ENCODE results near the gene KANSL1L. TPM values are rescaled to one million over a fixed set of nuclear protein-coding genes. Genes with fewer than 3 reads are reported as not detected.
A peak's percentile ranks its signal among the peaks of the same experiment; 100 is the strongest.

KANSL1L gene
- total and polyA plus RNA-seq, 11 donors: 6.1 to 24.9 (median 18.0) TPM

- DNase-seq (no peak), ATAC-seq (no peak)
- Histone ChIP-seq H3K4me3 (no peak overlapping the region), H3K27ac (no peak overlapping the region), H3K4me1 (peaks cover 0 to 15% (median 3%) of the 10 kb centered on the region in 12 donors), H3K9me3 (peaks cover 0 to 5% (median 0%) of the 10 kb centered on the region in 12 donors), H3K36me3 (no peaks in the 10 kb centered on the region), H3K27me3 (no peaks in the 10 kb centered on the region)
- intact Hi-C loops (cut with DNase I): loop anchor here in 4 of 10 donors (5.0 kb wide), 1 partner anchor 172 kb away; the partner anchor contains the start of gene RPE (in 4 of the 4)
- TF ChIP-seq CTCF (IDR thresholded peaks at IDR 0.05) (no peak), POLR2A (IDR thresholded peaks at IDR 0.05) (no peak)
Observed at GRCh38 chr2:210174086-210174485, 2.9 kb upstream of the KANSL1L start.

- intact Hi-C loops (cut with DNase I): loop anchor here in 5 of 10 donors (2.0 to 5.0 kb wide), 2 partner anchors 169 to 170 kb away; partner anchors contain the start of gene RPE (in 5 of the 5)
- 2 to 6% (median 4%) methylated on average over 8 of the region's 8 CpGs for WGBS, 4 donors
- DNase-seq: no peak
- H3K27ac ChIP-seq: peak overlapping the region; percentile 97 to 100 (median 99)
- ATAC-seq: no peak
- H3K36me3 ChIP-seq: no peaks in the 10 kb centered on the region
- peak overlapping the region; percentile 52 to 97 (median 88) for H3K4me3 ChIP-seq
- H3K9me3 ChIP-seq: peaks cover 0 to 3% (median 0%) of the 10 kb centered on the region in 12 donors
- no peaks in the 10 kb centered on the region for H3K27me3 ChIP-seq
- TF ChIP-seq POLR2A (IDR thresholded peaks at IDR 0.05) (no peak), CTCF (IDR thresholded peaks at IDR 0.05) (no peak)
- peaks cover 2 to 34% (median 19%) of the 10 kb centered on the region in 12 donors for H3K4me1 ChIP-seq
Observed at GRCh38 chr2:210172219-210172575, 988 bp upstream of the KANSL1L start.

- peak overlapping the region; percentile 97 to 100 (median 99) for H3K27ac ChIP-seq
- intact Hi-C loops (cut with DNase I): loop anchor here in 6 of 10 donors (1.0 to 5.0 kb wide), 3 partner anchors 168 kb away; partner anchors contain the start of gene RPE (in 6 of the 6)
- WGBS, 4 donors: 0 to 1% (median 1%) methylated on average over 19 to 64 of the region's 64 CpGs
Observed at GRCh38 chr2:210170446-210171303, 534 bp downstream of the KANSL1L start.

More at GRCh38 chr2:210170446-210171303, 534 bp downstream of the KANSL1L start:
- peak; percentile 95 to 99 (median 96) for DNase-seq
- H3K9me3 ChIP-seq: no peaks in the 10 kb centered on the region
- peaks cover 3 to 49% (median 35%) of the 10 kb centered on the region in 12 donors for H3K4me1 ChIP-seq
- peak overlapping the region; percentile 74 to 97 (median 90) for H3K4me3 ChIP-seq
- no peaks in the 10 kb centered on the region for H3K36me3 ChIP-seq
- TF ChIP-seq CTCF (IDR thresholded peaks at IDR 0.05) (peak in 2 of 12 donors; percentile 4 to 20), POLR2A (IDR thresholded peaks at IDR 0.05) (peak in 1 of 2 donors; percentile 92)
- no peaks in the 10 kb centered on the region for H3K27me3 ChIP-seq
- peak; percentile 86 to 92 (median 87) for ATAC-seq

All from heart left ventricle (tissue), 16 donors.